DMS53 treated with DMSO at 0.1 percent for 48 hours (cell line): ENCODE data around the gene MYOD1.

Experiments used
- DNase-seq: peaks from one replicate; lab custom pipeline; 2025; ENCODE audit not compliant: unreplicated experiment; lab: John Stamatoyannopoulos, UW

Gene MYOD1

DNA sequence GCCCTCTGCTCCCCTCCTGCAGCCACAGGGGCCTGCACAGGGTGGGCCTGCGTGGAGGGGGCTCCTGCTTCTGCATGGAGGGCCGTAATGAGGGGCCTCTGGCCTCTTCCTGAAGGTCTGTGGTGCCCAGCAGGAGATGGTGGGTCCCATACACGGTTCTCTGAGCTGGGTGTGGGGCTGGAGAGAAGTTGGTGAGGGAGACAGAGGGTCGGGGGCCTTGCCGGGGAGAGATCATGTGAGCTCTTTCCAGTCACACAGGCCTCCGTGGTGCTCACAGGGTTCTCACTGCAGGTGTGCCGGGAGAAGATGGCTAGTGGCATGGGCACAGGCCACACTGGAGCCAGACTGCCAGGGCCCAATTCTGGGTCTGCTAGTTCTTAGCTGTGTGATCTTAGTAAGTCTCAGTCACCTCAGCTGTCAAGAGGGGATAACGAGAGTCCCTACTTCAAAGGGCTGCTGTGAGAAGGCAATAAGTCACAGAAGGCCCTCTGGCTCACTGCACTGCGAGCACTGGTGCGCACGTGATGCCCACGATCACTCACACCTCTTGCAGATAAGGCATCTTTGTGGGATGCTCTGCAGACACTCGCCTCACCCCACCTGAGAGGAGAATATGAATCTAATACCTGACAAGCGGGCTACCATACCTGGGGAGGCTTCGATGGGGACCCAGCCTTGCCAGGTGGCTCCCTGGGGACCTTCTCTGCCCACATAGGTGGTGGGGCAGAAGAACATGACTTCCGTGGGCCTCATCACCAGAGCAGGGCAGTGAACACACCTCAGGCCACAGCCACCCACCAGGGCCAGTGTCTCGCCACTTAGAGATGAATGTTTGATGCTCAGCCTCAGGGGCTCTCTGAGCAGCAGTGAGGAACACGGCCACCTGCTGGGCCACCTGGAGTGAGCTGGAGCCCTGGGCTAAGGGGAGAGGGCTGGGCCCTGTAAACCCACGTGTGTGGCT is 29.7 kb downstream of the MYOD1 start:
- DNase-seq = no peak

DNA sequence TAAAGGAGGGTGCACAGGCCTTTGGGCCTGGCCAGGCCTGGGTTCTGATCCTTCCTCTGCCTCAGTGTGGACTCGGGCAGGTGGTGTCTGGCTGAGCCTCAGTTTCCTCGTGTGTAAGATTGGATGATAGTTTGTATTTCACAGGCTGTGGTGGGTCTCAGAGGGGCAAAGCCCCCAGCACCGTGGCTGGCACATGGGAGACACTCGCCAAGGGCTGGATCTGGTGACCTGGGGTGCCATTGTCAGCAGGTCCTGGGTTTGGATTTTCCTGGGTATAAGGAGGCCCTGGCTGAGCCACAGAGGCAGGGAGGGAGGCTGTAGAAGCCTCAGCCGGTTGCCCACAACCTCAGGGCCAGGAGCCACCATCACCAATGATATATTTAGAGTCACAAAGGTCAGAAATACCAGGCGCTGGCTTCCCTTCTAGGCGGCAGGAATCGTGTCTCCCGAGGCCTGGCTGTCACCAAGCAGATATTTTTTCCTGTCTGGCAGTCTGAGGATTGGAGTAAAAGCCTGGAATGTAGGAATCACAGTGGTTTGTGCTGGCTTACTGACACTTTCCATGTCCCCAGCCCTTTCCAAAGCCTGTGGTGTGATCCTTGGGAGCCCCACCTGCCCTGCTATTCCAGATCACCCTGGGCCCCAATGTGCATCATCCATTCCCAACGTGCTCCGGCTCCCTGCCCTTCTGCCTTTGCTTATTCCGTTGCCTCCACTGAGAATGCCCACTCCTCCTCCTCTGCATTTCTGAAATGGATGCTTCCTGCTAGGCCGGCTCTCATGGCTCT is 30.8 kb downstream of the MYOD1 start:
- no peak for DNase-seq

DNA sequence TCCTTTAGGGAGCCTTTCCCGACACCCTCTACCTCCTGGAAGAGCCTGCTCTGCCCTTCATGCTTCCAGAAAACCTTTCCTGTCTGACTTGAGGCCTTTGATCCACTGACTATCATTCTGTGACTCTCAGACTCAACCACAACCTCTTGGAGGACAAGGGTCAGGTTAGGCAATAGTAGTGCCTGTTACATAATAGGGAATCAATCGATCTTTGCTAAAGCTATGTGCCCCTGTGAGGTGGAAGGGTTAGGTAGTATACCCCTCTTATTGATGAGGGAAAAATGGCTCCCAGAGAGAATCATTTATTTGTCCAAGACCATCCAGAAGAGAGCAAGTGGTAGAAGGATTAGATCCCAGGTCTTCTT is 31.4 kb downstream of the MYOD1 start:
- DNase-seq = no peak

DNA sequence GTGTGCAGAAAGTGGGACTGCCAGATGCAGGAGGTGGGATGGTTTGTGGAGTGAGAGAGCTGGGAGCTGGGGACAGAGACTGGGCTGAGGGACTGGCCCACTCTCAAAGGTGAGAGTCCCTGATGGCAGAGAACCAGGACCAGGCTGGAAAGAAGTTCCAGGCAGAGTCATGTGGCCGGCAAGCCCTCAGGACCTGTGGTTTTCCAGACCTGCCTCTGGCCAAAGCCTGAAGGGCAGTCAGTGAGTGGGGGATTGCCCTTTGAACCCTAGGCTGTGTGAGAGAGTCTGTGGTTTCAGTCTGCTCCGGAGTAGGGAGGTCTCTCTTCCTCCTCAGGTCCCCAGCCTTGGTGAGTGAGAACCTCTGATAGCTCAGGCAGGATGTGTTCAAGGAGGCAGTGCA is 32.2 kb downstream of the MYOD1 start:
- no peak for DNase-seq

DNA sequence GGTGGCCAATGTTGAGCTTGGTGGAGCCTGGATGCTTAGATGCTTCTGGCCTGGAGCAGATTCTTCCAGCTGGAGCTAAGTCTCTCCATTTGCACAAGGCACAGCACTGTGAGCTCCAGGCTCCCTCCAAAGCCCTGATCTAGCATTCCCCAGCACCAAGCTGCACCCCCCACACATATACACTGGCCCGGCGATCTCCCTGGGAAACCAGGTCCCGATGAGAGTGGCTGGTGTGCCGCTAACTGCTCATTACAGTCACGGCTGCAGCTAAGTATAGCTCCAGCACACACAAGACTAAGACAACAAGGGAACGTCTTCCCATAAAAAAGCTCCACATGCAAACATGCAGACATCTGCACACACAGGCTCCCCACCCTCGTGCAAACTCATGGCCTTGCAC is 32.8 kb downstream of the MYOD1 start:
- DNase-seq = no peak

DNA sequence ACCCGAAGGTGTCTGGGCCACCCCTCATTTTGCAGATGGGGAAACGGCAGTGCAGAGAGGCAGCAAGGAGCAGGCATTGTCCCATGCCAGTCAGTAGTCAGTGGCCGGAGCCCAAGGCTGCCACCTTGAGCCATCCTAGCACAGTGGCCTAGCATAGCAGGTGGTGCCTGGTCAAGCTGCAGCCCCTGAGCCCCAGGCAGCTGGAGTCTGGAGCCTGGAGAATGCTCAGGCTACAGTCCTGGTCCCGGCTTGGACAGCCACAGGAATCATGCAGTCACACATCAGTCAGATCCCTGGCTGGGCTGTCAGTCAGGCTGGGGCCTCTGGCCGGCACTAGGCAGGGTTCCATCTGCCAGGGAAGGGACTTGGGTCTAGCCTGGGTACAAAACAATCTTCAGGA is 33.8 kb downstream of the MYOD1 start:
- no peak for DNase-seq

- no peak for DNase-seq
These were observed 34.3 kb downstream of the MYOD1 start for GRCh38 chr11:17753641-17754040.

GRCh38 chr11:17755891-17756290 is 36.5 kb downstream of the MYOD1 start:
- no peak for DNase-seq

DNA sequence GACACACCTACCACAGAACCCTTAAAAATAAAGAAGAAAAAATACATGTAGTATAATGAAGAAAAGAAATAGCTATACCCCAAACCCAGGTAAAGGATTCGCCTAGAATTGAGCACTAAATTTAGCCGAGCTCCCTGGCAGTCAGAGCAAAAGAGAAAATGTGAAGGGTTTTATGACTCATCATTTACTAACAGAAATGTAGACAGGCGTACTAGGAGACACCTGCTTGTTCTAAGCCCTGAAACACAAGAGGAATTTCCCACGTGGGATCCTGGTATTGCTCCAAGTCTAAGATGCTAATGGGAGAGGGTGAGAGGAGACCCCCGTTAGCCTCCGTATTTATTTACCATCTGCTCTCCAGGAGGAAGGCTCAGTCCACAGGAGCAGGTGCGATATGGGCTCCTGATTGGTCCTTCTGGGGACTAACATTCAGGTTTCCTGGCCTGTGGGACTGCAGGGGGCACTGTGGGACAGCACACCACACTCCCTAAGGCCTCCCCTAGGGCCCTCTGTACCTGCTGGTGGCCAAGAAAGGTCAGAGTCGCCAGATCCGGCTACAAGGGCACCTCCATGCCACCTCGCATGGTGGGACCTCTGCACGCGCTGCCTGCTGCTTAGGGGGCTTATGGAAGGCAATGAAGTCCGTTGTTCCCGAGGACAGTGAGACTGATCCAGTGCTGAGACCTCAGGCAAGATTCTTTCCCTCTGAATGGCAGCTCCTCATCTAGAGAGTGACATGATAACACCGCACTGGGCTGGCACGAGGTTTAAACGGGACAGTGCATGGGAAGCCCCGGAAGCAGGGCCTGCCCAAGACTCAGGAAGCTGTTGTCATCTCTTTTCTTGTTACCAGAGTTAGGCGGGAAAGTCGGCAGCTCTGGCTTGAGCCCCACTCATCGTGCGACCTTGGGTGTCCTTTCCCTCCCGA is 41.0 kb downstream of the MYOD1 start:
- peak; percentile 95 for DNase-seq

- no peak for DNase-seq
These were observed 43.1 kb downstream of the MYOD1 start for GRCh38 chr11:17762309-17762974.

GRCh38 chr11:17763244-17763643 is 43.9 kb downstream of the MYOD1 start:
- DNase-seq = no peak

- DNase-seq = no peak
These were observed 44.3 kb downstream of the MYOD1 start for GRCh38 chr11:17763703-17764102.

DNA sequence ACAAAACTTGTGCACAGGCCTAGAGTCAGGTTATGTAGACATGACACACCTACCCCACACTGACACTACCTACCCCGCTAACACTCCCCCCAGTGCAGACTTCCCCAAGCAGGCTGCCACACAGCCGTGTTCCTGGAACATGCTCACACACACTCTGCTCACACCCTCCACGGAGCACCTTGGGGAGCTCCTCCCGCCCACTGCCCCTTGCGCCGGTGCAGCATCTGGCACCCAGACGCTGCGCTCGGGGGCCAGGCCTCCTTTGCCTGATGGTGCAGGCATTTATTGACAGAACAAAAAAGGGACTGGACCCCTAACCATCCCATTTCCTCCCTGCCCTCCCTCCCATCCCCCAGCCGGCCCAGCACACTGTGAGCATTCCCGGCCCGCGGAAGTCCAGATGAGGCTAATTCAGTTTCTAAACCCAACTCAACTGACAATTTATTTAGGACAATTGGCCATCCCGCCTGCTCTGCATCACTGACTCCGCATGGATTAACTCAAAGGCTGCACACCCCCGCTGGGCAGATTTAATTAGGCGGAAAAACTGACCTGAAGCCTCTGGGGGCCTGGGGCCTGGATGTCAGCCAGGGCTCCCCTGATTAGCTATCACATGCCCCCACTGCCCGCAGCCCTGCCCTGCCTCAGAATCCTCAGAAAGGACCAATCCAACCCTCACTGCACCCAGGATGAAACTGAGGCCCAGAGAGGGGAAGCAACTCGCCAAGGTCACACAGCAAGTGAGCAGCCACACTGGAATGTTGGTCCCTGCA is 45.3 kb downstream of the MYOD1 start:
- DNase-seq = no peak

GRCh38 chr11:17765356-17766072 is 46.1 kb downstream of the MYOD1 start:
- DNase-seq = no peak

DNA sequence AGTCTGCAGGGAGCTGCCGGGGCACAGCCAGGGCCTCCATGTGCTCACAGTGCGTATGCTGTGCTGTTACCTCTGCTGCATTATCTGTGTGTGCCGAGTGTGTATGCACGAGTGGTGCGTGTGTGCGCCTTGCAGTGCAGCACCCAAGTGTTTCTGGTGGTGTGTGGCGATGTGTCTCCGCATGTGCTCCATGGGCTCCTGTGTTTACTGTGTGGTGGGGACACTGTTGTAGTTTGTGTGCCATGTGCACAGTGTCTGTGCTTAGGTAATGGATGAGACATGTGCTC is 46.6 kb downstream of the MYOD1 start:
- DNase-seq = no peak

DNA sequence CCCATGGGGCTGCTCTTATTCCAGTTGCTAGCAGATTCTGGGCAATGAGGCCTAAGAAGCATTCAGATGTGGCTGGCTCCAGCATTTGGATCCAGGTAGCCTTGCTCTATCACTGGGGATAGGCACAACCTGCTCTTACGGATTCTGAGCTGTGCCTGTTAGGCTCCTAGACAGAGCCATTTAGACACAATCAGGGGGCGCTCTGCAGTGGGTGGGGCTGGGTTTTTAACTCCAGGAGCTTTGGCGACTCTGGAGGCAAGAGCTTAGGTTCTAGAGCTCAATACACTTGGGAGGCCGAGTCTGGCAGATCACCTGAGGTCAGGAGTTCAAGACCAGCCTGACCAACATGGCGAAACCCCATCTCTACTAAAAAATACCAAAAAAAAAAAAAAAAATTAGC is 47.2 kb downstream of the MYOD1 start:
- DNase-seq = no peak

- DNase-seq = no peak
These were observed 48.0 kb downstream of the MYOD1 start for GRCh38 chr11:17767301-17767885.

- no peak for DNase-seq
These were observed 48.5 kb downstream of the MYOD1 start for GRCh38 chr11:17767914-17768313.

DNA sequence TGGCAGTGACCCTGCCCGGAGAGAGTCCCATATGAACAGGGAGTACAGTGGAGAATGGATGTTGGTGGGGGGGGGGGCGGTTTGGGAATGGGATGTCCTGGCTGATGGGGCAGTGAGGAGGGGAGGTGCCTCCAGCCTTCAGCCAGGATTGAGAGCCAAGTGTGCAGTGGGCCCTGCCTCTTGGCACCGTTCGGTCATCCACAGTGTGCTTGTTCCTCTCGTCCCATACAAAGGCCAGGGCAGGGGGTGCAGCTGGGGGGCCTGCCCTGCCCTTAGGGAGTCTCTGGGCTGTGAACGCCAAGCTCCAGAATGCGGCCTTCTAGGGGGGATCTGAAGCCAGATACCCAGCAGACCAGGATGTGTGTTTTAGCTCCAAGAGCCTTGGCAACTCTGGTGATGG is 49.2 kb downstream of the MYOD1 start:
- DNase-seq = no peak
